LNCaP clone FGC (cell line): ENCODE results near the gene ATAD3B.

Experiments
- DNase-seq: peaks from one replicate; pipeline ENCODE4 v3.0.0-alpha.2; 2011; ENCODE audit warnings: low read depth
- H3K4me3 ChIP-seq: 2 replicates; pipeline ENCODE4 v1.5.1; 2011; ENCODE audit warnings: mild to moderate bottlenecking, low read depth, low read length, control low read depth
- TF ChIP-seq, protein P1 (sequence below): IDR thresholded peaks from 2 replicates; pipeline ENCODE4 v1.5.1; 2012; ENCODE audit warnings: mild to moderate bottlenecking; ENCODE audit not compliant: control insufficient read depth, insufficient read depth; ENCODE audit errors: extremely low read depth

Gene ATAD3B

DNA sequence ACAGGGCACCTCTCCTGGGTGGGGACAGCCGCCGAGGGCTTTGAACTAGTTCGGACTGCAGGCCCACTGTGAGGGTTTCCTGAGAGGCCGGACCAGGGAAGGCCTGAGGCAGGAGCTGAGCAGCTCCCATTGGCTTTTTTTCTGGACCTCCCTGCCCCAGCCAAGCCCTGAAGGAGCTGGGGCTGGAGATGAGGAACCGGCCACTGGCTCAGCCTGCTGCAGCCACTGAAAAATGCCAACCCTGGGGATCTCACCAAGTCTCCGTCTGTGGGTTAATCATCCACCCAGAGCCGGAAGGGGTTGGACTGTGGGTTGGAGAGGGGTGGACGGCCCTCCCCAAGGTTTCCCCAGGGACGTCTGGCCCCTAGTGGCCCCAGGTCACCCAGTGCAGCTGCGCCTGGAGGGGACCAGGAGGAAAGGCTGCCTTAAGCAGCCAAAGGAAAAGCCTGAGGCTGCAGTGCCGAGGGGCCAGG lies 33.6 kb upstream of the ATAD3B start:
- TF ChIP-seq, protein P1, sequence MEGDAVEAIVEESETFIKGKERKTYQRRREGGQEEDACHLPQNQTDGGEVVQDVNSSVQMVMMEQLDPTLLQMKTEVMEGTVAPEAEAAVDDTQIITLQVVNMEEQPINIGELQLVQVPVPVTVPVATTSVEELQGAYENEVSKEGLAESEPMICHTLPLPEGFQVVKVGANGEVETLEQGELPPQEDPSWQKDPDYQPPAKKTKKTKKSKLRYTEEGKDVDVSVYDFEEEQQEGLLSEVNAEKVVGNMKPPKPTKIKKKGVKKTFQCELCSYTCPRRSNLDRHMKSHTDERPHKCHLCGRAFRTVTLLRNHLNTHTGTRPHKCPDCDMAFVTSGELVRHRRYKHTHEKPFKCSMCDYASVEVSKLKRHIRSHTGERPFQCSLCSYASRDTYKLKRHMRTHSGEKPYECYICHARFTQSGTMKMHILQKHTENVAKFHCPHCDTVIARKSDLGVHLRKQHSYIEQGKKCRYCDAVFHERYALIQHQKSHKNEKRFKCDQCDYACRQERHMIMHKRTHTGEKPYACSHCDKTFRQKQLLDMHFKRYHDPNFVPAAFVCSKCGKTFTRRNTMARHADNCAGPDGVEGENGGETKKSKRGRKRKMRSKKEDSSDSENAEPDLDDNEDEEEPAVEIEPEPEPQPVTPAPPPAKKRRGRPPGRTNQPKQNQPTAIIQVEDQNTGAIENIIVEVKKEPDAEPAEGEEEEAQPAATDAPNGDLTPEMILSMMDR, result no peak
- H3K4me3 ChIP-seq, result no peak overlapping the region
- DNase-seq, result no peak

DNA sequence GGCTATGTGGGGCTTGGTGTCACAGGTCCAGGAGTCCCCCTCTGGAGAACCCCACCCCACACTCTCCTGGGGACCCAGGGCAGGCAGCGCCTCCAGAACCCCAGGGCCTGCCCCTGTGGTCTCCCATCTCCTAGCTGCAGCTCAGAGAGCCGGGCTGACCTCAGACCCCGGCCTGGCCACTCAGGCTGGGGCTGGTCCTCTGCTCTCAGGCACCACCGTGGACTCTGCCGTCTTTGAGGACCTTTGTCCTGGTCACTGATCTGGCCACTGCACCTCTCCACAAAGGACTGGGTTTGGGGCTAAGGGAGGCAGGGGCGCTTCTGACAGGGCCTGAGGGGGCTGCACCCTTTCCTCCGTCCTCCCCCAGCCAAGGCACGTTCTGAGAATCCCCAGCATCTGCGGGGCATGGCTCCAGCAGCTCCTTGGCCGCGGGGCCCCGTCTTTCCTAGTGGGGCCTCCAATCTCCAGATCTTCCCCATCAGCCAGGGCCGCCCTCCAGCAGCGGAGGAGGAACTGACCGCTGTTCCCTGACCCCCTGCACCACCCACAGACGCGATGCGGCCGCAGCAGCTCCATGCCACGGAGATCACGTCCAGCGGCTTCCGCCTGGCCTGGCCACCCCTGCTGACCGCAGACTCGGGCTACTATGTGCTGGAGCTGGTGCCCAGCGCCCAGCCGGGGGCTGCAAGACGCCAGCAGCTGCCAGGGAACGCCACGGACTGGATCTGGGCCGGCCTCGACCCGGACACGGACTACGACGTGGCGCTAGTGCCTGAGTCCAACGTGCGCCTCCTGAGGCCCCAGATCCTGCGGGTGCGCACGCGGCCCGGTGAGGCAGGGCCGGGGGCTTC lies 32.8 kb upstream of the ATAD3B start:
- TF ChIP-seq, protein P1, result no peak
- no peak overlapping the region for H3K4me3 ChIP-seq
- DNase-seq, result no peak

DNA sequence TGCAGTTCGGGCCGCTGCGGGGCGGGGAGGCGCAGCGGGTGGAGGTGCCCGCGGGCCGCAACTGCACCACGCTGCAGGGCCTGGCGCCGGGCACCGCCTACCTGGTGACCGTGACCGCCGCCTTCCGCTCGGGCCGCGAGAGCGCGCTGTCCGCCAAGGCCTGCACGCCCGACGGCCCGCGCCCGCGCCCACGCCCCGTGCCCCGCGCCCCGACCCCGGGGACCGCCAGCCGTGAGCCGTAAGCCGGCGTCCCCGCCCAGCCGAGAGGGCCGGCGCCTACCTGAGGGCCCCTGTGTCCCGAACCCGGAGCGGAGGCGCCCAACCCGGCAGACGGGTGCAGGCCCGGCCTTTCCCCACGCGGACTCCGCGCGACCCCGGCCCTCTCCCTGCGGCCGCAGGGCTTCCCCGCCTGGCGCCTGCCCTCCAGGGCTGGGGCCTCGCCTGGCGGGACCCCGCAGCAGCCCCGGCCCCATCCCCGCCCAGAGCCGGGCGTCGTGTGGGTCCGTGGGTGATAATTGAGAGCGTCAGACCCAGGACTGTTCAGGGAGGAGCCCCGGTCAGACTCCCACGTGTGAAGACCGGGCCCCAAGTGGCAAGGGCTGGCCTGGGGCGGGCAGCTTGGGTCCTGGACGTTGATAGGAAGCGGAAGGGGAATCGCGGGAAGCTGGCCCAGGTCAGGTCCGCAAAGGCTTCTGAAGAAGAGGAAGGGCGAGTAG lies 31.9 kb upstream of the ATAD3B start:
- DNase-seq, result no peak
- H3K4me3 ChIP-seq, result no peak overlapping the region
- TF ChIP-seq, protein P1, result no peak

DNA sequence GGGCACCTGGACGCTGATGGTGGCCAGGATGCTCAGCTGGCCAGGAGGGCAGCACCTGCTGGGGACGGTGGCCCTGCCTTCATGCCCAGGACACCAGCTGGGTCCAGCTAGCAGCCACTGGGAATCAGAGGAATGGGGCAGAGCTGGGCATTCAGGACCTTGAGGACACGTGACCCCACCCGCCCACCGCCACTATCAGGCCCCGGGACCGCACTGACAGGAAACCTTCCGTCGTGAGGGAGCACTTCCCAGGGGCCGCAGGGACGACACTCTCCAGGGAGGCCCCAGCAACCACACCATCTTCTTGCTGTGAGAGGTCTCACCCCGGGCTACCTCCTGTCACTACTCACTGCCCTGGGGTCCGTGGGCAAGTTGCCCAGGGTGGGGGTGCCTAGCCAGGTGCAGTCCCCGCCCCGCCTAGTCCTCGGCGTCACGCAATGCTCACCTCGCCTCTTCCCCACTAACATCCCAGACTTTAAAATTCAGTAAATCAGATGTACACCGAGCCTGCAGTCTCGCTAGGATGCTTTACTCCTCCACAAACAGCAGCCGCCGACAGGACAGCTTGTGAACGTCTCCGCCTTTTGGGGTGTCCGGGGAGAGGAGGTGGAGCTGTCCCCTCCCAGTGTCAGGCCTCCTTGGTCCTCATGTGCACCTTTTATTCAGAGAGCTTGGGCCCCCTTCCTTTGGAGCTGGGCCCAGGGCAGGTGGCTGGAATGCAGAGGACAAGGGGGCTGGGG lies 31.1 kb upstream of the ATAD3B start:
- TF ChIP-seq, protein P1, result no peak
- DNase-seq, result no peak
- no peak overlapping the region for H3K4me3 ChIP-seq

DNA sequence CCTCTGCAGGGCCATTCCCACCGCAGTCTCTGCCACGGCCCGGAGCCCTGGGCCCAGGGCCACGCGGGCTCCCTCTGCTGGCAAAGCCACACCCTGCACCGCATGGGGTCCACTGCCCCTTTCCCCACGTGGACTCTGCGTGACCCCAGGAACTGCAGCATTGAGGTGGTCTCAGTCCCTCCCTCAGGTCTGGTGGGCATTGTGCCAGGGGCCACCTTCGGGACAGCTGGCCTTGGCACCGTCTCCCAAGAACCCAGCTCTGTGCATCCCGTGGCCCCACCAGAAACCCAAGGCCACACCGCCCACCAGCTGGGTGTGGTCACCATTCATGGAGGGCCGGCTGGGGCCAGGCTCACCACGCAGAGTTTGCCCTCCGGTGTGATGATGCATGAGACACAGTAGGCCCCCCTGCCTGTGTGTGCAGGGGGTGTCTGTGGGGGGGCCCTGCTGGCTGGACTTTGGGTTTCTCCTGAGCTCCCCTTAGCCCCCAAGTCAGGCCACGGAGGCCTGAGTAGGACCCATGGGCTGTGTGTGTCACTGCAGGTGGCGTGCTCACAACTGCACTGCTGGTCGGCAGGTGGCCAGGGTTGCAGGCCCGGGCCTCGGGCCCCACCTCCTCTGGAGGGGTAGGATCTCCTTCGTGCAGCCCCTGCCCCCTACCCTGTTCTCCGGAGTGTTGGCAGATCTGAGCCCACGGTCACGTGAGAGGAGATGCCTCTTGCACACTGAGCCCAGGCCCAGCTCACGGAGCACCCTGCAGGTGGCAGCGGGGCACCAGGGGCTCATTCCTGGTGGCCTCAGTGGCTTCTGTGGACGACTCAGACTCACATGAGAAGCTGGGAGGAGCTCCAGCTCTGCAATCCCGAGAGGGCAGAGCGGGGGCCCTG lies 30.3 kb upstream of the ATAD3B start:
- TF ChIP-seq, protein P1, result peak; percentile 80
- no peak for DNase-seq
- no peak overlapping the region for H3K4me3 ChIP-seq
